GF-D8 (cell line): ENCODE data around the gene MAPK1.
"Not testable (repeated sequence)": the region's sequence is repeated elsewhere in the genome, so short reads cannot be mapped to it uniquely, and the experiment has no call there.

Experiments
- DNase-seq: peaks from one replicate; lab custom pipeline; 2025; lab: John Stamatoyannopoulos, UW

Gene MAPK1

DNA sequence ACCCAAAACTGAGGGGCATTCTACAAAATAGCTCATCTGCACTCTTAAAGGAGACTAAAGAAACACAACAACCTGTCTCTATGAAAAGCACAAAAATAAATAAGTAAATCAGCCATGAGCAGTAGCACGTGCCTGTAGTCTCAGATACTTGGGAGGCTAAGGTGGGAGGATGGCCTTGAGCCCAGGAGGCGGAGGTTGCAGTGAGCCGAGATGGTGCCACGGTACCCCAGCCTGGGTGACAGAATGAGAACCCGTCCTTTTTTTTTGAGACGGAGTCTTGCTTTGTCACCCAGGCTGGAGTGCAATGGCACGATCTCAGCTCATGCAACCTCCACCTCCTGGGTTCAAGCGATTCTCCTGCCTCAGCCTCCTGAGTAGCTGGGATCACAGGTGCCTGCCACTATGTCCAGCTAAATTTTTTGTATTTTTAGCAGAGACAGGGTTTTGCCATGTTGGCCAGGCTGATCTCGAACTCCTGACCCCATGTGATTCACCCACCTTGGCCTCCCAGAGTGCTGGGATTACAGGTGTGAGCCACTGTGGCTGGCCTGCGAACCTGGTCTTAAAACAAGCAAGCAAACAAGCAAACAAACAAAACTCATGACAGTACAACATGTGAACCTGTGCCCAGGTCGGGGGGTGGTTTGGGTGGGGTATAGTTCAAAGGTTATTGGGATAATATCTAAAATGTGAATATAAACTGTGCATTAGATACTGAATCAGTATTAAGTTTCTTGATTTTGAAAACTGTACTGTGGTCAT lies 76.4 kb downstream of the MAPK1 start:
- DNase-seq, result not testable (repeated sequence)

DNA sequence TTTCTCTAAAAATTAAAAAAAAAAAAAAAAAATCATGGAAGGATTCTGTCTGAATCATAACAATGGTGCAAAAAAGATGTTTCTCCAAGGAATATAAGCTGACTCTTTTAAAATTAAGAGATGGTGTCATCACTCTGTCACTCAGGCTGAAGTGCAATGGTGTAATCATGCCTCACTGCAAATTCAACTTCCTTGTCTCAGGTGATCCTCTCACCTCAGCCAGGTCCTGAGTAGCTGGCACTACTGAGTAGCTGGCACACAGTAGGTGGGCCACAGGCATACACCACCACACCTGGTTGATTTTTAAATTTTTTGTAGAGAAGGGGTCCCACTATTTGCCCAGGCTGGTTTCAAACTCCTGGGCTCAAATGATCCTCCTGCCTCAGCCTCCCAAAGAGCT lies 77.1 kb downstream of the MAPK1 start:
- DNase-seq, result no peak

DNA sequence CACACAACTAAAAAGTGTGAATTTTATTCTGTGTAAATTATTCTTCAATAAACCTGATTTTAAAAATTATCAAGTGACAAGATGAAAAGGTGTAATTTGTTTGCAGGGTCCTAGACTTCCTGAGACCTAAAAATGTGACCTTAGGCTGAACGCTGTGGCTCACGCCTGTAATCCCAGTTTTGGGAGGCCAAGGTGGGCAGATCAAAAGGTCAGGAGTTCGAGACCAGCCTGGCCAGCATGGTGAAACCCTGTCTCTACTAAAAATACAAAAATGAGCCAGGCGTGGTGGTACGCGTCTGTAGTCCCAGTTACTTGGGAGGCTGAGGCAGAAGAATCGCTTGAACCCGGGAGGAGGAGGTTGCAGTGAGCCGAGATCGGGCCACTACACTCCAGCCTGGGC lies 79.9 kb downstream of the MAPK1 start:
- DNase-seq, result not testable (repeated sequence)

GRCh38 chr22:21780259-21780658 lies 87.2 kb downstream of the MAPK1 start:
- no peak for DNase-seq

DNA sequence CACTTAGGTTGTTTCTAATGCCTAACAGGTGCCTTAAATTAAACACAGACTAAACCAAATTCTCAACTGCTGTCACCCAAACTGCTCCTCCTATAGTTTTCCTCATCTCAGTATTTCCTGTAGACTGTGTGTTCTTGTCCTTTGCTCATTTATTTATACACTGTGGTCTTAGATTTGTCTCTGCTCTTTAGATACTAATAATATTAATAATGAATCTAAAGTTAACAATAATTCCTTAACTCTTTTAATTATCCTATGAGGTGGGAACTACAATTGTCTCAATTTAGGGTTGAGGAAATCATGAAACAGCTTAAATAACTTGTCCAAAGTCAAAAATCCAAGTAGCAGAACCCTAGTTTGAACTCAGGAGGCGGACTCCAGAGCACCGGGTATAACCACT lies 88.0 kb downstream of the MAPK1 start:
- no peak for DNase-seq

DNA sequence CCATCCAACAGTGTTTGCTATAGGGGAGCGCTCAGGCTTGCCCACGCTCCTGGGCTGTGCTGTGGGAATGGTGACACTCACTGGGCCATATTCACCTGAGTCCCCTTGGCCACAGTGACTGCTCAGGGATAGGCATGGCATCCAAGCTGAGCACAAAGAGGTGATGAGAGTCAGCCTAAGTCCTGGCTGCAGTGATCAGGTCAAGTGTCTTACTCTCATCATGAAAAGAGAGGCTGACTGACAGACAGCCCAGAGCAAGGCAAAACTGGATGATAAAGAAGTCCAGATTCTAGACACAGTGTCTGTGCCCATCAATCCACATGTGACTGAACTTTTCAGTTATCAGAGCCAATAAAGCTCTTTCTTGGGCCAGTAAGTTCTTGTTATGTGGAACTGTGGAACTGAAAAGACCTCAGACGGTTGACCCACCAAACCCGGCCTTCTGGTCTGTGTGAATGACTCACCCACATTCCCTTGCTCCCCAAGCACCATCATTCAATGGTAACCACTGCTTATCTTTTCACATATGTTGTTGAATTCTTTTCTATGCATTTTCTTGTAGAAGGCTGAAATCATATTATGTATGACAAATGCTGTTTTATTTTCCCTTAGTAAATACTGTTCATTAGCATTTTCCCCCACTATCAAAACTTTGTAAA lies 88.6 kb downstream of the MAPK1 start:
- DNase-seq, result no peak

DNA sequence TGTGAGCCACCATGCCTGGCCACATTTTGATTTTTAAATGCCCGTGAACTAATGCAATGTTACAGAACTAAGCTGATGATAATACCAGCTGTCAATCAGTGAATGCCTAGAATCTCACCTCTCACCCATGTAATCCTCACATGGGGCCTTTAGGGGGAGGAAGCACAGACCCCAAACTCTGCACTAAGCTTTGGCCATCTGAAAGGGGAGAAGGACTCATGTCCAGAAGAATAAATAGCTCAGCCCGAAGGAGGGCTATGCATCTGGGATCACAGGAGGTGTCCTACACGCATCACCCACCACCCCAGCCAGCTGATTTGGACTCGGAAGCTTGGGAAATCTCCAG lies 95.8 kb downstream of the MAPK1 start:
- DNase-seq, result no peak

DNA sequence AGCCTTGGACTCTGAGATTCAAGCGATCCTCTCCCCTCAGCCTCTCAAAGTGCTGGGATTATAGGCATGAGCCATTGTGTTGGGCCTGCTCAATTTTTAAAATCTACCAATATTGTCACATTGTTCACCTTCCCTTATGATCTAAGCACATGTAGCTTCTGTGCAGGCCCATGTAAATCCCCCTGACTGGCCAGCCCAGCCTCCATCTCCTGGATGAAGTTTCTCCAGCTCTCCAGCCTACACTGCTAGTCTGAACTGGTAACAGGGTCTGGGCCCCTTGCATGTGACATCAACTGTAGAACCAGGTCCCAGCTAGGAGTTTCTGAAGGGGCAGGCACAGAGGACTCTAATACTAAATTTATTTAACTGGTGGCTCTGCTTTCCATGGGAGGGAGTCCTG lies 99.0 kb downstream of the MAPK1 start:
- DNase-seq, result no peak

DNA sequence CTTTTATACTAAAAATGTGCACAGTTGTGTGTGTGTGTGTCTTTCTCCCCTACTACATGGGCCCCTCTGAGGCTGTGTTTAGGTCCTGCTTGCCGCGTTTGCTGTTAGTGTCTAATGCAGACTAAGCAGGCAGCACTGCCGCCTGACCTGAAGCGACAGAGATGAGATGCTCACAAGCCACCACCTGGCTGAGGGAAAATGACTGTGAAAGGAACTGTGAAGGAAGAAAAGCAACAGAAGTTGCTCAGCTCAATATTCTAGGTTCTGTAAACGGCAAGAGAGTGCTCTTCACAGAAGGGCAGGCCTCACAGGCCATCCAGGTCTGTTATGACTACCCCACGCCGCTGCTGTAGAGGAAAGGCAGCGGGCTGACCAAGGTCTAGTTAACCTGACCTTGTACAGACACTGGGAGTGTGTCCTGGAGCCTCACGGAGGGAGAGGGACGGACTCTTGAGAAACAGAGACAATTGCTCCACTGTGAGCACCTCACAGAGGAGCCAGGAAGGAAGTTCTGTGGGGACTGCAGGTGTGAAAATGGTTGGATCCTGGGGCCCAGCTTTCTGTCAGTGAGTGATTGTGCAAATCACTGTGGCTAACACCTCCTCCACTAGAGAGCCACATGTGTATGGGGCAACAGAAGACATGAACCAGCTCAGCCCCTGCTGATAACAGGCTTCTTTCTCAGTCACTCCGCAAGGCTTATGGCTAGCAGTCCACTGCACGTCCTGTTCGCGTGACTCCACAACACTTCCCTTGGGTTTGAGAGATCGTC lies 100.6 kb downstream of the MAPK1 start:
- peak; percentile 91 for DNase-seq

- DNase-seq, result no peak
These were observed 101.4 kb downstream of the MAPK1 start for GRCh38 chr22:21765909-21766529.

GRCh38 chr22:21764038-21764804 lies 103.2 kb downstream of the MAPK1 start:
- DNase-seq, result no peak

- no peak for DNase-seq
These were observed 104.5 kb downstream of the MAPK1 start for GRCh38 chr22:21762712-21763581.

GRCh38 chr22:21761994-21762680 lies 105.3 kb downstream of the MAPK1 start:
- DNase-seq, result no peak

DNA sequence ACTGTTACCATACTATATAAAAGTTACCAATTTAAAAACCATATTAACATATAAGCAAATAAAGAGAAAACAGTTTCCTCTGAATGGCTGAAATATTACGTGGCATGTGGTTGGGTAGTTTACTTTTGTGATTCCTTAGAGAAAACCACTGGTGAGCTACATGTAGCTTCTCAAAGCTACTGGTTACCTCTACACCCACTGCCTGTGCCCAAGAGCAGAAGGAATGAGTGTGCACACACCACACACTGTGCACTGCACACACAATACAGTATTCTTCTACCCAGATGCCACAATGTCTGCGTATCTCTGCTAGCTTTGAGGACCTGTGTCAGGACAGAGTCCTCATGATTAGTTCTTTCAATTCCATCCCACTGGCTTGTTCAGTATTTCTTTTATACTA lies 106.4 kb downstream of the MAPK1 start:
- DNase-seq, result no peak

- peak; percentile 48 for DNase-seq
These were observed 106.8 kb downstream of the MAPK1 start for GRCh38 chr22:21760640-21761039.

DNA sequence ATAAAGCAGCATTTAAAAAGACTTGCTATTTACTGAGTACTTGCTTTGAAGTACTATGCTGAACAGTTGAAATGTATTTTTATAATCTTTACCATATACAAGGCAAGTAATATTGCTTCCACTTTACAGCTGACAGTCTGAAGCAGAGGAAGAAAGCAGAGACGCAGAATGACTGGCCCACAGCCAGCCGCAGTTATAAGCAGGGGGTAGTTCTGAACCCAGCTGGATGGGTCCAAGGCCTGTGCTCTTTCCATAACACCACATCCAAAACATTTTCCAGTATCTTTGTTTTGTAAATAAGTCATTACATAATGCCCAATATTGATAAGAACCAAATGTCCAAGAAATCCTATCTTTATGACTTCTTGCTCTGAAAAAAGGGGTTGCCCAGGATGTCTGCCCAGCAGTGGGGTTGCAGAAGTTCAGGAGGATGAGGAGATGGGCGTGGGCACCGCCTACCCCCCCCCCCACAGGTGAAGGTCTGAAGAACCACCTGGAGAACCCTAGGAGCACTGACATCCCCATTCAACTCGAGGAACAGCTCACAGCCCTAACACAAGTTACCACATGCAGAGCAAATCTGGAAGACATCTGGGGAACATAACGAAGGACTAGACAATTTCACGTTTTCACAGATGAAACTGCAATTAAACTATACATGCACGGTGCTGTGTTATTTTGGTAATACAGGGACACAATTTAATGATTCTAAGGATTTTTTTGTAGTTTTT lies 107.6 kb downstream of the MAPK1 start:
- no peak for DNase-seq

GRCh38 chr22:21759093-21759492 lies 108.4 kb downstream of the MAPK1 start:
- DNase-seq, result no peak

- DNase-seq, result no peak
These were observed 109.2 kb downstream of the MAPK1 start for GRCh38 chr22:21758091-21758864.

- no peak for DNase-seq
These were observed 111.6 kb downstream of the MAPK1 start for GRCh38 chr22:21755851-21756284.
